H1 (cell line): ENCODE measurements around the gene KCNJ3. TPM values are rescaled to one million over a fixed set of nuclear protein-coding genes. Genes with fewer than 3 reads are reported as not detected.

Experiments used
- ASH2L ChIP-seq: fragments of 200-600, 300-600 bp; sonication (generic); IDR thresholded peaks from one replicate; pipeline ENCODE4 v1.7.1; 2017; ENCODE audit warnings: low read length
- CHD1 ChIP-seq: IDR thresholded peaks from 2 replicates; pipeline ENCODE4 v1.6.1; 2012; ENCODE audit warnings: low read depth, low read length, improper control_type of control experiment
- CREB1 ChIP-seq: IDR thresholded peaks from 2 replicates; pipeline ENCODE4 v1.6.1; 2012; ENCODE audit warnings: inconsistent platforms
- HDAC2 ChIP-seq, 2 experiments: fragments of 300-600 bp in 1 of 2; sonication (generic) in 1 of 2; IDR thresholded peaks; 2 replicates each; pipeline ENCODE4 v1.6.1; 2011 to 2012; ENCODE audit warnings: low read depth in 2 of 2, low read length in 2 of 2, mild to moderate bottlenecking in 2 of 2, moderate library complexity in 2 of 2, borderline replicate concordance in 1 of 2, inconsistent platforms in 1 of 2
- RAD21 ChIP-seq, 2 experiments: IDR thresholded peaks in 1 of 2; conservative IDR thresholded peaks in 1 of 2; 2 replicates each; pipeline ENCODE4 v1.6.1; 2011; ENCODE audit warnings: low read depth in 2 of 2, low read length in 2 of 2, improper control_type of control experiment in 1 of 2, inconsistent platforms in 1 of 2, mild to moderate bottlenecking in 1 of 2, moderate library complexity in 1 of 2
- polyA plus RNA-seq, 7 experiments: library from polyadenylated mRNA; depleted of rRNA in 3 of 7; stranded (reverse) in 5 of 7; unstranded in 2 of 7; fragments of >200 nt in 5 of 7; fragments of 200-250 nt in 2 of 7; gene quantifications; 1 replicate in 5 of 7; 2 replicates in 1 of 7; 4 replicates in 1 of 7; pipeline versions ENCODE4 v1.2.1 to v1.2.3, GENCODE V29; 2011 to 2013; ENCODE audit warnings: missing spikeins in 2 of 7, mixed read lengths in 2 of 7
- total RNA-seq: library from RNA; stranded (reverse); fragmentation: NEBNext Ultra II Directional; extraction: Animal tissue kit (Norgen Biotek cat#: 25700); gene quantifications from 2 replicates; pipeline ENCODE4 v1.2.1, GENCODE V29; 2021

Gene KCNJ3
- total and polyA plus RNA-seq, 2 of the 8 experiments (the other 6 are each of a cell fraction or from before 2014, with no cell fraction given), result 0.11 to 0.50 TPM

GRCh38 chr2:154882725-154883124, 184.2 kb downstream of the KCNJ3 start (continued):
- TF ChIP-seq ASH2L, result no peak
- no peak for TF ChIP-seq HDAC2 (IDR thresholded peaks at IDR 0.05; ENCODE audit: borderline replicate concordance in 1 of 2, low read depth in 2 of 2, low read length in 2 of 2)
- TF ChIP-seq CHD1, result no peak
- no peak for TF ChIP-seq RAD21 (IDR thresholded peaks at IDR 0.05 in 1 of 2, conservative IDR thresholded peaks at IDR 0.05 in 1 of 2; ENCODE audit: low read depth in 2 of 2, low read length in 2 of 2)
- no peak for TF ChIP-seq CREB1
